GM18858 (cell line): ENCODE measurements around the gene MISP.

Source experiments
- ATAC-seq: cut with Tn5 transposase; IDR thresholded peaks from one replicate; pipeline ENCODE4 v1.9.1; 2021; ENCODE audit not compliant: unreplicated experiment

The MISP gene

GRCh38 chr19:746208-746819 lies 4.6 kb upstream of the MISP start:
- ATAC-seq = no peak

- no peak for ATAC-seq
Observed at GRCh38 chr19:746956-747355, 4.0 kb upstream of the MISP start.

DNA sequence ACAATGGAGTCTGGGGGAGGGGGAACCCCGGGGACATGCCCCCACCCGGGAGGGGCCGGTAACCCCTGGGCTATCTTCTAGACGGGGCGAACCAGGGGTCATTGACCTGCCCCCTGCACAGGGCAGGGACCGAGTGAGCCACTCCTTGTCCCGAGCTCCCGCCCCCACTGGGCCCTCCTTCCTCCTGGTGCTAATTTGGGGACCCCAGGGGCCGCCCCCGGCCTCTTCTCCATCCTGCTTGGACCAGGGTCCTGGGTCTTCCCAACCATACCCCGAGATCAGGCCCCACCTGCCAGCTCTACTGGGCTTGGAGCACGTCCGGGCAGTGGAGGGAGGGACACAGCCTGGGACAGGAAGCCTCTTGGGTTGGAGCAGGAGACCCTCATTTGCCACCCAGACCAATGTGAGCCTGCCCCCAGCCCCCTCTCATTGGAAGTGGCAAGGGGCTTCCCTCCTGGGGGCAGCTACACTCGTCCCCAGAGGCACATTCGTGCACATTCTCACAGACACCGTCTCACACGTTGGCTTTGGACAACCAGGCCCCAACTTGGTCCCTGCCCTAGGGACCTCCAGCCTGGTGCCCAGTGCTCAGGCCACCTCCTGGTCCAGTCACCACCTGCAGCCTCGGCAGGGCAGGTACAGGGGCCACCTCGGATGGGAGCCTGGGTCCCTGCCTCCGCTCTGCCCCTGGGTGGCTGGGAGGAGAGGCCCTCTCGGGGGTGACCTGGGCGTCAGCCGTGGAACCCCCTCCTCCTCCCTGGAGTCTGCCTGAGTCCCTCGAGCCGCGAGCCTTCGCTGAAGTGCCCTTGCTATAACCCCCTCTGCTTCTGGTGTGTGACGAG lies 3.3 kb upstream of the MISP start:
- ATAC-seq = no peak

DNA sequence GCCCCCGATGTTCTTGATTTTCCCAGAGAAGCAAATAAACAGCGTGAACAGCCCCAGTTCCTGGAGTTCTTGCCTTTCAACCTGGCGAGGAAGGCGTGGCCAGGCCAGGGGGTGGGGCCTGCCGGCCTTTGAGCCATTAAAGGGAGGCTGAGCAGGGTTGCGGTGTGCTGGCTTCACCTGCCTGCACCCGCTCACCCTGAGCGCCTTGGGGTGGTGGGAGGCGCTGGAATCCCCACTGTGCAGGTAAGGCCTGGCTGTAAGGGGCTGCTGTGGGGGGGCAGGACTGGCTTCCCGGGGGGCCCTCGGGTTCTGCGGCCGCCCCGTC lies 2.7 kb upstream of the MISP start:
- ATAC-seq = no peak

DNA sequence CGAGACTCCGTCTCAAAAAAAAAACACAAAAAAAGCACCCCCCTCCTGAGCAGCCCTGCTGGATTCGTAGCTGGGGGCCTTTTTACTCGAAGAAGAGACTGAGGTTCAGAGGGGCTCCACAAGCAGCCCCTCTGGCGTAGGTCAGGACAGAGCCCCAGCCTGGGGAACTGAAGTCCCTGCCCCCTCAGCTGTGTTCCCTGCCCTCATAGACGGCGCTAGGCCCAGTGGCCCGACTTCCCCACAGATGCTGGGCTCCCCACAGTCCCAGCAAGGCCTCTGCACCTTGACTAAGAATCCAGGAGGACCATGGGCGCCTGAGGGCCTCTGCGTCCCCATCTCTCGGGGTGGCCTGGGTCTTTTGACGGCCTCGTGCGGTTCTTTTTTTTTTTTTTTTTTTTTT lies 1.1 kb upstream of the MISP start:
- ATAC-seq = no peak

- ATAC-seq = no peak
Observed at GRCh38 chr19:751501-752341, 809 bp downstream of the MISP start.

GRCh38 chr19:752652-753517 lies 2.0 kb downstream of the MISP start:
- ATAC-seq = no peak

- ATAC-seq = no peak
Observed at GRCh38 chr19:754530-754929, 3.6 kb downstream of the MISP start.

- ATAC-seq = no peak
Observed at GRCh38 chr19:755063-755462, 4.2 kb downstream of the MISP start.

GRCh38 chr19:756236-756635 lies 5.3 kb downstream of the MISP start:
- no peak for ATAC-seq

GRCh38 chr19:756821-757688 lies 6.1 kb downstream of the MISP start:
- ATAC-seq = no peak

DNA sequence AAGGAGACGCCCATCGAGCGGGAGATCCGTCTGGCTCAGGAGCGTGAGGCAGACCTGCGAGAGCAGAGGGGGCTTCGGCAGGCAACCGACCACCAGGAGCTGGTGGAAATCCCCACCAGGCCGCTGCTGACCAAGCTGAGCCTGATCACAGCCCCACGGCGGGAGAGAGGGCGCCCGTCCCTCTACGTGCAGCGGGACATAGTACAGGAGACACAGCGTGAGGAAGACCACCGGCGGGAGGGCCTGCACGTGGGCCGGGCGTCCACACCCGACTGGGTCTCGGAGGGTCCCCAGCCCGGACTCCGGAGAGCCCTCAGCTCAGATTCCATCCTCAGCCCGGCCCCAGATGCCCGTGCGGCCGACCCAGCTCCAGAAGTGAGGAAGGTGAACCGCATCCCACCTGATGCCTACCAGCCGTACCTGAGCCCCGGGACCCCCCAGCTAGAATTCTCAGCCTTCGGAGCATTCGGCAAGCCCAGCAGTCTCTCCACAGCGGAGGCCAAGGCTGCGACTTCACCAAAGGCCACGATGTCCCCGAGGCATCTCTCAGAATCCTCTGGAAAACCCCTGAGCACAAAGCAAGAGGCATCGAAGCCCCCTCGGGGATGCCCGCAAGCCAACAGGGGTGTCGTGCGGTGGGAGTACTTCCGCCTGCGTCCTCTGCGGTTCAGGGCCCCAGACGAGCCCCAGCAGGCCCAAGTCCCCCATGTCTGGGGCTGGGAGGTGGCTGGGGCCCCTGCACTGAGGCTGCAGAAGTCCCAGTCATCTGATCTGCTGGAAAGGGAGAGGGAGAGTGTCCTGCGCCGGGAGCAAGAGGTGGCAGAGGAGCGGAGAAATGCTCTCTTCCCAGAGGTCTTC lies 7.1 kb downstream of the MISP start:
- no peak for ATAC-seq

DNA sequence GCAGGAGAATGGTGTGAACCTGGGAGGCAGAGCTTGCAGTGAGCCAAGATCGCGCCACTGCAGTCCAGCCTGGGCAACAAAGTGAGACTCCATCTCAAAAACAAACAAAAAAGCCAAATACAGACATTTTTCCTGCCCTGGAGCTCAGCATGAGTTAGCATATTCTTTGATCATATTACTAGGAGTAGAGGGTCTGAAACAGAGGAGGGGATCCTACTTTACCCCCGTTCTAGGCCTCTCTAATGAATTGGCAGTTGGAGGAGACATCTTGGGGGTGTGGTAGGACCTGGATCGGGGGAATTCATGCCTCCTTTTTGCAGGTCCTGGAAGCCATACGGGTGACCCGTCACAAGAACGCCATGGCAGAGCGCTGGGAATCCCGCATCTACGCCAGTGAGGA lies 12.3 kb downstream of the MISP start:
- ATAC-seq = no peak

DNA sequence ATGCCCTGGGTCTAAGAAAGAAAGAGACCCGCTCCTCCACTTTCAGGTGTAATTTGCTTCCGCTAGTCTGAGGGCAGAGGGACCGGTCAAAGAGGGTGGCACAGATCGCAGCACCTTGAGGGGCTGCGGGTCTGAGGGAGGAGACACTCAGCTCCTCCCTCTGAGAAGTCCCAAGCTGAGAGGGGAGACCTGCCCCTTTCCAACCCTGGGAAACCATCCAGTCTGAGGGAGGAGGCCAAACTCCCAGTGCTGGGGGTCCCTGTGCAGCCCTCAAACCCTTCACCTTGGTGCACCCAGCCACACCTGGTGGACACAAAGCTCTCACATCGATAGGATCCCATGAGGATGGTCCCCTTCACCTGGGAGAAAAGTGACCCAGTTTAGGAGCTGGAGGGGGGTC lies 13.0 kb downstream of the MISP start:
- ATAC-seq = no peak

DNA sequence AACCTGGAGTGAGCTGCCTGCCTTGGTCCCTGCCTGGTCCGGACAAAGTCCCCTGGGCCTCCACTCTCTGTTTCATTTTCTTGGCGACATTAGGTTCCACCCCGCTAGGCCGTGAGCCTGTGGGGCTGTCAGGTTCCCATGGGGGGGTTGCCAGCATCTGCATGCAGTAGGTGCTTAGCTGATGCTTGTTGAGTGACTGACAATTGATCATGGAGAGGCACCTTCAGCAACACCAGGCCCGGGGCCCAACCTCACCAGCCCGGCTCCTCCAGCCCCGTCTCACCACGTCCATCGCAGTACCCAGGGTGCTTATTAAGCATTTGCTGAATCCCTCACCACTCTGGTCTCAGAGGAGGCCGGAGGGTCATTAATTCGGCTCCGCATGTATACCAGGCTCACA lies 13.4 kb downstream of the MISP start:
- ATAC-seq = no peak

DNA sequence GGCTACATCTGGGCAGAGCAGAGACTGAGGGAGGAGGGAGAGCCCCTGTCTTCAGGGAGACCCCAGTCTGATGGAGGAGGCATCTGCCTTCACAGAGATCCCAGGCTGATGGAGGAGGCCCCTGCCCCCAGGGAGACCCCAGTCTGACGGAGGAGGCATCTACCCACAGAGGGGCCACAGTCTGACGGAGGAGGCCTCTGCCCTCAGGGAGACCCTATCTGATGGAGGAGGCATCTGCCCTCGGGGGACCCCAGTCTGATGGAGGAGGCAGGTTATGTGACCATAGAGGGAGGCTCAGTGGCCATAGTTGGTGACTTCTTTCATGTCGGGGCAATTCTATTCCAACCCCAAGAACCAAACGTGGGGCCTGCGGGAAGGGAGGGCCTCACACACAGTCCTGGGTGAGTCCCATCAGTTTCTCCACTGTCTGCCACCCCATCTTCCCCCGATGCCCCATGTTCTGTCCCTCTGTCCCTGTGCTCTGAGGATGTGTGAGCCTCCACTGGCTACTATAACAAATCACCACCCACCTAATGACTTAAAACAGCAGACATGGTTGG lies 14.3 kb downstream of the MISP start:
- no peak for ATAC-seq

- ATAC-seq = no peak
Observed at GRCh38 chr19:768424-768823, 17.5 kb downstream of the MISP start.

DNA sequence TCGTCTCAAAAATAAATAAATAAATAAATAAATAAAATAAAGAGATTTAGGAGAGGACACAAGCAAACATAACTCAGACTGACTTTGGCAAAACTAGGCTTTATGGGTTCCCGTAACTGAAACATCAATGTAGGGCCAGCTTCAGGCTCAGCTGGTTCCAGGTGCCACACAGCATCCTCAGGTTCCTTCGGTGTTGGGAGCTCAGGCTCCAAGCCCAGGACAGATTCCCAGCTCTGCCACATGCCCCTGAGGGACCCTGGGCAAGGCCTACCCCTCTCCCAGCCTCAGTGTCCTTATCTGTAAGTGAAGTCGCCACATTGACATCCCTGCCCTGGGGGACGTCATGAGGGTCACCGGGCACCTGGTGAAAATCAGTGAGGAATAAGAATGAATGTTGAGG lies 18.7 kb downstream of the MISP start:
- ATAC-seq = no peak

DNA sequence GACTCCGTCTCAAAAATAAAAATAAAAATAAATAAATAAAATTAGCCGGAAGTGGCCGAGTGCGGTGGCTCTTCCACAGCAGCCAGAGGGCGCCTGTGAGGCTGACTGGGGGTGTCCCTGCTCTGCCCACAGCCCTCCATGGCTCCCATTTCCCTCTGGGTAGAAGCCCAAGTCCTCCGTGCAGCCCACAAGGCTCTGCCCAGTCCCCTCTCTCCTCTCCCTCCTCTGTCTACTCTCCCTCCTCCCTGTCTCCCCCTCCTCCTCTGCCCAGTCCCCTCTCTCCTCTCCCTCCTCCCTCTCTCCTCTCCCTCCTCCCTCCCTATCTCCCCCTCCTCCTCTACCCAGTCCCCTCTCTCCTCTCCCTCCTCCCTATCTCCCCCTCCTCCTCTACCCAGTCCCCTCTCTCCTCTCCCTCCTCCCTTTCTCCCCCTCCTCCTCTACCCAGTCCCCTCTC lies 20.4 kb downstream of the MISP start:
- no peak for ATAC-seq
